LHCN-M2 (cell line): ENCODE measurements around the gene EPHB3. TPM values are rescaled to one million over a fixed set of nuclear protein-coding genes. Genes with fewer than 3 reads are reported as not detected.

Experiments used
- DNase-seq: peaks from one replicate; pipeline ENCODE4 v3.0.0-alpha.2; 2012; ENCODE audit warnings: low read depth
- total RNA-seq: library from RNA; depleted of rRNA; stranded (reverse); fragments of >200 nt; gene quantifications from 2 replicates; pipeline ENCODE4 v1.2.3, GENCODE V29; 2014

The EPHB3 gene
- total RNA-seq, 1 experiment from 2014 or later = 4.2 TPM

DNA sequence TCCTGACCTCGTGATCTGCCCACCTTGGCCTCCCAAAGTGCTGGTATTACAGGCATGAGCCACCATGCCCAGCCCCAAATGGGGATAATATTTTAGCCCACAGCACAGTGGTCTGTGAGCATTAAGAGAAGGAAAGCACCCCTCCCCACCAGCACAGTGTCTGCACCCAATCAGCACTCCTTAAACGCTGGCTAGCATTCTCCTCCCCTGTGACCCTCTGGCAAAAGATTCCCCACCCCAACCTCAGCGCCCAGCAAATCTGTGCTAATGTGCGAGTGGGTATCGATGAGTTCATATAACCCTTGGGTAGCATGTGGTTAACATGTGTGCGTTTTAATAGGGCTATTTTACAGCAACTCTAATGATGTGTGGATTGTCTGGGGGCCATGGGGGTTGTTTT lies 18.3 kb upstream of the EPHB3 start:
- no peak for DNase-seq

DNA sequence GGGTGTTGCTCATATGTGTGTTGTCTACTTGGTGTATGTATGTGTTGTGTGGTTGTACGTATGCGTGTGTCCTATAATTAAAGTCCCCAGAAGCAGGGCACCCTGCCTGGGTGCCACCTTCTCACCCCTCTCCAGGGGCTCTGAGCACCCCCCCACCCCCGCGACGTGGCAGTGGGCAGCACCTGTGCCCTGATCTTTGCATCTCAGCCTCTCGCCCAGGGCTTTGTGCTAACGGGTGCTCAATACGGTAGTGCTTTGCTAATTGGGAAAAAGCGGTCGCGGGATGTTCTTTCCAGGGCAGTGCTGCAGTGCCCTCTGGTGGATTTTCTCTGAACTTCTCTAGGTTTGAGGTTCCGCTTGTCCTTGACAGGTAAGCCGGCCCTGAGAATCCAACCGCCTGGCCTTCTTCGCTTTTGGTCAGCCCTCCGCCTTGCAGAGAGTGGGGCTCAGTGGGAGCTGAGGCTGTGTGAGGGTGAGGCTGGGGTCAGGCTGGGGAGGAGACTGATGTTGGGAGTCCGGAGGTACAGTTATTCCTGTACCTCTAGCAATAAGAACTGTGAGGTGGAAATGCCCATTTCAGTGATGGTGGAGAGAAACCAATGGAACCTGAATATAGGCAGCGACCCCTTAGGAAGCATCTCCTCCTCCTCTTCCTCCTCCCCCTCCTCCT lies 17.6 kb upstream of the EPHB3 start:
- peak; percentile 74 for DNase-seq

DNA sequence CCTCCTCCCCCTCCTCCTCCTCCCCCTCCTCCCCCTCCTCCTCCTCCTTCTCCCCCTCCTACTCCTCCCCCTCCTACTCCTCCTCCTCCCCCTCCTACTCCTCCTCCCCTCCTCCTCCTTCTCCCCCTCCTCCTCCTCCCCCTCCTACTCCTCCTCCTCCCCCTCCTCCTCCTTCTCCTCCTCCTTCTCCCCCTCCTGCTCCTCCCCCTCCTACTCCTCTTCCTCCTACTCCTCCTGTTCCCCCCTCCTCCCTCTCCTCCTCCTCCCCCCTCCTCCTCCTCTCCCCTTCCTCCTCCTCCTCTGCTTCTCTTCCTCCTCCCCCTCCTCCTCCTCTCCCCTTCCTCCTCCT lies 17.1 kb upstream of the EPHB3 start:
- DNase-seq = no peak

DNA sequence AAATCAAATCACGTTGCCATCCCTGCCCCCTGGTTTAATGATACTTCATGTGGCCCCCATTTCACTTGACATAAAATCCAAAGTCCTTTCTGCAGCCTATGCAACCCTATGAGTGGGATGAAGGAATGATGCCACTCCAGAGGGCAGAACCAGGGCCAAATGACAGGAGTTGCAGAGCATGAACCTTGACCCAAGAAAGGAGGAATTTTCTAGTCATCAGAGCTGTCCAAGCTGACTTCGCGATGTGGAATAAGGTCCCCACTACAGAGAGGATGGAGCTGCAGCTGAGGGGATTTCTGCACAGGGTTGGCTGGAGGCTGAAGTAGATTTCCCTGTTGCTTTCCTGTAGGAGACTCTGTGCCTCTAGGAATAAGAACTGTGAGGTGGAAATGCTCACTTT lies 15.8 kb upstream of the EPHB3 start:
- DNase-seq = no peak

DNA sequence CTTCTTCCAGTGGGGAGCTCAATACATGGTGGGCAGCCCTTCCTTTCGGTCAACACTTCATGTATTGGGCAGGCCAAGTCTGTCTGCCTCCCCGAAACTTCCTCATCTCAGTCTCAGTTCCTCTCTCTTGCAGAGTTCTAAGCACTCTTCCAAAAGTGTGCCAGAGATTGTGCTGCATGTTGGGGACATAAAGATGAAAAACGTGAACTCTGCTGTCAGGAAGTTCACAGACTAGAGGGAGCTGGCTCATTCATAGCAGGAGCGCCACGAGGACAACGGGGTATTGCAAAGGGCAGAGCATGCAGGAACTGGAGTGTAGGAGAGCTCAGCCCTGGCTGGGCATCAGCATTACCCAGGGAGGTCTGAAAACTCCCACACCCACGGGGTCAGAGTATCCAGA lies 15.3 kb upstream of the EPHB3 start:
- DNase-seq = no peak

DNA sequence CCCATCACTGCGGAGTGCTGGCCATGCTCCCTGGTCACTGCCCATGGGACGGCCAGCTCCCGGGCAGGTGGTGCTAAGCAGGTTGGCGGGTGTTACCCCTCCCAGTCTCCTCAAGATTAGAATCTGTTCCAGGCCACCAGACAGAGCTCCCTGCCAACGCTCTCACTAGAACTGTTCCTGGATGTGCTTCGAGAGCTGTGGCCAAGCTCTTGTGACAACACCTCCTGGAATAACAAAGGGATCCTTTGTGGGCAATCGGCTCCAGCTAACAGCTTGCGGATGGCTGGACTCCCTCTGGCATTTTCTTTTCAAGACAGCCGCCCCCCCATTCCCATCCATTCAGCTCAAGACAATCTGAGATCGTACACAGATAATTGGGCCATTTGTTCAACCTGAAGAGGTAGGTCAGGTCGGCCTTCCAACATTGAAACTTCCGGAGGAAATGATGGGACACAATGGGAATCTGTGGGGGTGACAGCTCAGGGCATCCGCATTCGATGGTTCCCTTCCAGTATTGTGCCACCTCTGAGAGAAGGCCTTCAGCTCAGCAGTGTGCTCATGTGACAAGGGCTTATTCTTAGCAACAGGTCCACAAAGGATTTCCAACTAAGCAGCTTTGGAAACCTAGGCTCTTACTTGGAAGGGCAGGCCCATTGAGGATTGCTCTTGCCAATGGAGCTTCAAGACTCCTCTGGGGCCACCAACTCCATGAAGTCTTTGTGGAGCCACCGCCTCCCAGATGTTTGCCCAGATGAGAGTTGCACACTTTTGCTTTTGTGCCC lies 11.6 kb upstream of the EPHB3 start:
- DNase-seq = no peak

DNA sequence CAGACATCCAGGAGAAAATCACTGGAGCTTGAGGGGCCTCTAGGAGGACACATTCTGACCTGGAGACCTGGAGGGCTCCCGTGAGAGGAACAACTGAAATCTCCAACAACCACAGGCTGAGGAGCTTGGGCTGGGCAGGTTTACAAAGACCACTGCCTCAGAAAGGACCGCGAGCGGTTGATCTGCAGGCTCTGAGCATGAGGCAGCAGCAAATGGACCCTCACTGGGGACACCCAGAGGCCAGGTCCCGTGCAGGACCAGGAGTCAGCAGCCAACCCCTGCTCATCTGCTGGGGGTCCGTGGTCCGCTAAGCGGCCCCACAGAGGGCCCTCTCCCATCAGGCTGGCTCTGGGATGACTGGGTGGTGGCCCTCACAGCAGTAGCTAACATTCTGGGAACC lies 10.5 kb upstream of the EPHB3 start:
- DNase-seq = no peak

DNA sequence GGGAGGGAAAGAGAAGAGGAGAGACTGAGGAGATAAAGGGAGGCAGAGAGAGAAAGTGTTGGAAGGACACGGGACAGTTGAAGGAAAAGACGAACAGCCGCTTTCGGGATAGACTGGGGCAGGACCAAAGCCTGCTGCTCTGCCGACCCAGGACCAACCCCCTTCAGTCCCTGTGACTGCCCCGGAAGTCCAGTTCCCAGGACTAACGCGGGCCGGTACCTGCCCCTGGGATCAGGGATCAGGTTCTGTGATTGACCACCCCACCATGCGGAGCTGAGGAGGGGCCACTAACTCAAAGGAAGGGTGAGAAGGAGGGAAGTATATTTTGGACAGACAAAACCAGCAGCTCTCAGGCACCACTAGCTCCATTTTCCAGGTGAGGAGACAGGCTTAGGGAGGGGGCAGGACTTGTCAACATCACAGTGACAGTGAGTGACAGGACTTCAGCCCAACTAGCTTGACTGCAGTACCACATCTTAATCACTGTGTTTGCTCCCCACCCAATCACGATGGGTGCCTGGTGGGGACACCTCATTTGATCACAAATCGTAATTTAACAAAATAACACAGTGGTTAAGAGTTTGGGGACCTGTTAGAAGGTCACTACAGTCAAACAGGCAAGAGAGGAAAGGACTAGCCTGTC lies 9.8 kb upstream of the EPHB3 start:
- no peak for DNase-seq

DNA sequence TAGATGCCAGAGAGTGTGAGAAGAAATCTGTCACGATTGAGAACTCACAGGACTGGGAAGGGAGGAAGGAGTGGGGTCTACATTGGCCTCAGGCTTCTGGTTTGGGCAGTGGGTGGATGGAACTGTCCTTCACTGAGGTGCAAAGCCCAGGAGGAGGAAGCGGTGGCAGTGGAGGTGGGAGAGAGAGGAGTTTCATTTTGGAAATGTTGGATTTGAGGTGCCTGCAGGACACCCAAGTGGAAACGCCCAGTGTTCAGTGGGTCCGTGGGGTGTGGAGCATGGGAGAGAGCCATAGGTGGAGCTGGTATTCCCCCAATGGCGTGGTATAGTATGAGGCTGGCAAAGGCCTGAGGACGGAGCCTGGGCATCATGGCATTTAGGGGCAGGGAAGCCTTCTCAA lies 9.3 kb upstream of the EPHB3 start:
- no peak for DNase-seq

DNA sequence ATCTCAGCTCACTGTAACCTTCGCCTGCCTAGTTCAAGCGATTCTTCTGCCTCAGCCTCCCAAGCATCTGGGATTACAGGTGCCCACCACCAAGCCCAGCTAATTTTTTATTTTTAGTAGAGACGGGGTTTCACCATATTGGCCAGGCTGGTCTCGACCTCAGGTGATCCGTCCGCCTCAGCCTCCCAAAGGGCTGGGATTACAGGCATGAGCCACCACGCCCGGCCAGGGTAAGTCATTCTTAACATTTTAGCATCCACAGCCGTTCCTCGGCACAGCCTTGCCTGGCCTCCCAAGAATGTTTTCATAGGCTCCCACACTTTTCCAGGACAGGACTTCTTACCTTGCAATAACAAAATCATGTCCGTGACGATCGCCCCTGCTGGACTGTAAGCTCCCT lies 8.7 kb upstream of the EPHB3 start:
- DNase-seq = no peak

DNA sequence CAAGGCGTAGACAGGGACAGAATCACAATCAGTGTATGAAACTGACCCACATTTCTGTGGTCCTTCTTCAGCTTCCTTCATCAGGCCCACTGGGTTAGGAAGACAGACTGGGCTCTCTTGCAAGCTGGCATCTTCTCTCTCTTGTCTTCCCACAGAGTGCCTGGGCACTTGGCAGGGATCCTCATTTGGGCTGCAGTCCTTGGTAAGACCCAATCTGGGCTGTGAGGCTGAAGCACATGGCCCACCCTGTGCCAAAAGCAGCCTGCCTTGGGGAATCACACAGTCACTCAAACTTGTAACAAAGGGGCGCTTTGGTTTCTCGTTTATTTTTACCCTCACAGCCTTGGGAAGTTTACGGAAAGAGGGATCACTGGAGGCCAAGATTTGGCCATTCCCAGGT lies 8.2 kb upstream of the EPHB3 start:
- no peak for DNase-seq

DNA sequence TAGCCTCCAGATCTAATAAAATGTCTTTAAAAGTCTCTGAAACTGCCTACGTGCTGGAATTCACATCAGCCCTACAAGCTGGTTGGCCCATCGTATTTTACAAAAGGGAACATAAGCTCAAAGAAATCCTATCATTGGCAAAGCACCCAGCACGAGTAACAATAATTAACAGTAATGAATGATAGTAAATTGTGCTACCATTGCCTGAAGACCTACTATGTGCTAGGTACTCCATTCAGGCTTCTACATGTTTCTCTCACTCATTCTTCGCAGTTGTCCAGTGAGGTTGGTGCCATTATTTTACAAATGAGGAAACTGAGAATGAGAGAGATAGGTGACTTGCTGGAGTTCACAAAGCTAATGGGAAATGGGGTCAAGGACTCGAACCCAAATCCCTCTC lies 7.1 kb upstream of the EPHB3 start:
- DNase-seq = no peak

DNA sequence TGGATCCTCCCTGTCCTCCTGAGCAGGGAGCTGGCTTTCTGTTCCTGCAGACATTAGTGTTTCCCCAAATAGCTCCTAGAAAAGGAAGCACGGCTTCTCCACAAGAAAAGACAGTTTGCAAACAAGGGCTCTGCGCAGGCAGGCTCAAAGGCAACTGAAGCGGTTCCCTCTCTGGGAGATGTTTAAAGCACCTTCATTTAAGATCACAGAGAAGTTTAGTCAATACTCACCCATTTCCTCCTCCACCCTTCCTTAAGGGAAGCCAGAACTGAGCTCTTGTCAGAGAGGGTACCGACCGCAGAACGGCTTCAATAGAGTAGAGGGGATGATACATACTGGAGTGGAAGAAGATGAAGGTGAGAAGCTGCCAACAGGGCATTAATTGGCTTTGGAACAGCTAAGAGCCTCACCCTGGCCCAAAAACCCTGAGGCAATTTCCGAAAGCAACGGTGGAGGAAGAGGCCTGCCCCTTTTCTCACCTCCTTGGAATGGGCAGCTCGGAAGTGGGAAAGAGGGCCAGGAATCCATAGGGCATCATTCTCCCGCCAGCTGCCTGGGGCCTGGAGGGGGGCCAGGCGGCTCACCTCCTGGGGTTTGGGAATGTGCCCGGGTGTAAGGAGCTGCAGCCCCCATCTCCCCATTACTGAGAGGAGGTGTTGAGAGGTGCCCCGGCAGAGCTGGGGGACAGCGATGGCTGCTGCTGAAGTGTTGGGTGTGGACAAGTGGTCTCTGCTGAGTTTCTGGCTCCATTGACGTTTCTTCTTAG lies 4.8 kb upstream of the EPHB3 start:
- no peak for DNase-seq

DNA sequence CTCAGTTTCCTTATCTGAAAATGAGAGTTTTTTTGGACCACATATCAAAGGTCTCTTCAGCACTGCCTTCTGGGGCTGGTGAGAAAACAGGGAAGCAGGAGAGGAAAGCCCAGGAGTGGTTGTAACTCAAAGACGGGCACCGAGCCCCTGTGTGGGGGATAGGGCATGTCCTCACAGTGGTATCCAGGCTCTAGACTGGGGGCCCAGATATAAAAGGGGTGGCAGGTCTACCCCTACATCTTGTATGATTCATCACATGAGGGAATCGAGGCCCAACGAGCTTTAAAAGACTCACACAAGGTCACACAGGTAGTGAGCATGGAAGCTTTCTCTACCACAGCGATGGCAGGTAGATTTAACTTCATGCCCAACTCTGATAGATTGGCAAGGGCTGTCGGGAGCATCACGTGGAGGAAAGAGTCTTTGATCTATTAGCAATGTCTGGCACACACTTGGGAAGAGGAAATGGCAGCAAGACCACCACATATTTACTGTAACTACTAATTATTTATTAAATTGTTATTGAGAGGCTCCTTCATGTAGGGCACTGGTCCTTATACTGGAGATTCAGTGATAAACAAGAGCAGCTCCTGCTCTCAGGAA lies 4.1 kb upstream of the EPHB3 start:
- DNase-seq = no peak

DNA sequence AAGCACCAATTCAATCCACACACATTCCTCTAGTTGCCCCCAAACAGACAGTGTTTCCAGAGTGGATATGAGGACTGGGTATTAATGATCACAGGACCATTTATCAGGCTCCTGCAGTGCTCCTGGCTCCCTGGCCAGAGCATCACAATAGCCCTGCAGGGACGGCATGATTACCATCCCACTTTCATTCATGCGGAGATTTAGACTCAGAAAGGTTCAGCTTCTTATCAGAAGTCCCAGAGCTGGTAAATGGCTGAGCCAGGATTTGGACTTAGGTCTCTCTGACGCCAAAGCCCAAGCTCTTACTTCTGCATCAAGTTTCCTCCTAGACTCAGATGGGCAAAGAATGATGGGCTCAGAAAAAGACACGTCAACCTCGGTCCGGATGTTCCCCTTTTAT lies 2.9 kb upstream of the EPHB3 start:
- no peak for DNase-seq

DNA sequence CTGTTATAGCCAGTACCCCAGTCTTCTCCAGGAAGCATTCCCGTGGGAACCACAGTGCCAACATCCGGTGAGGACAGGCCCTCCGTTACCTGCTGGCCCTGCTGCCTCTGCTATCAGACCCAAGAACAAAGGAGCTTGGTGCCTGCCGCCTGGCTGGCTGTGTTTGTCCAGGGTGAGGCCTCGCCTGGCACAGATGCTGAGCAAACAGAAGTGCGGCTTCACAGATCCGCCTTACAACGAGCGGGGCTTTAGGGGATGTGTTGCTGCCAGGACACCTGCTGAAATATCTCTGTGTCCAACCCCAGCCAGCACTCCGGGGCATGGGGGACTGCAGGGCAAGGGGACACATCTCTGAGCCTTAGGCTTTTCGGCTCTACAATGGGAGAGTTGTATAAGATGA lies 2.2 kb upstream of the EPHB3 start:
- no peak for DNase-seq

DNA sequence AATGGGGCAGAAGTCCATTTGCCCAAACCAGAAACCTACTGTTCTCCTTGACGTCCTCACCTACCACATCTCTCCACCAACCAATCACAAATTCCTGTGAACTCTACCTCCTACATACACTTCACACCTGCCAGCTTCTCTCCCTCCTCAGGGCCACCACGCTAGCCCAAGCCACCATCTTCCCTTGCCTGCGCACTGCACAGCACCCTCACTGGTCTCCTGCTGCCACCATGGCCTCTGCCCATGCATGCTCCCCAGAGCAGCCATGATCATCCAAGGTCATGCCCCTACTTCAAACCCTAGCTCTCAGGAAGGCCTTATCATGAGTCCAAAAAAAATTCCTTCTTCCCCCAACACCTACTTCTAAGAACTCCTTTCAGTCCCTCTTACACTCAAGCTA lies 1.1 kb upstream of the EPHB3 start:
- no peak for DNase-seq

DNA sequence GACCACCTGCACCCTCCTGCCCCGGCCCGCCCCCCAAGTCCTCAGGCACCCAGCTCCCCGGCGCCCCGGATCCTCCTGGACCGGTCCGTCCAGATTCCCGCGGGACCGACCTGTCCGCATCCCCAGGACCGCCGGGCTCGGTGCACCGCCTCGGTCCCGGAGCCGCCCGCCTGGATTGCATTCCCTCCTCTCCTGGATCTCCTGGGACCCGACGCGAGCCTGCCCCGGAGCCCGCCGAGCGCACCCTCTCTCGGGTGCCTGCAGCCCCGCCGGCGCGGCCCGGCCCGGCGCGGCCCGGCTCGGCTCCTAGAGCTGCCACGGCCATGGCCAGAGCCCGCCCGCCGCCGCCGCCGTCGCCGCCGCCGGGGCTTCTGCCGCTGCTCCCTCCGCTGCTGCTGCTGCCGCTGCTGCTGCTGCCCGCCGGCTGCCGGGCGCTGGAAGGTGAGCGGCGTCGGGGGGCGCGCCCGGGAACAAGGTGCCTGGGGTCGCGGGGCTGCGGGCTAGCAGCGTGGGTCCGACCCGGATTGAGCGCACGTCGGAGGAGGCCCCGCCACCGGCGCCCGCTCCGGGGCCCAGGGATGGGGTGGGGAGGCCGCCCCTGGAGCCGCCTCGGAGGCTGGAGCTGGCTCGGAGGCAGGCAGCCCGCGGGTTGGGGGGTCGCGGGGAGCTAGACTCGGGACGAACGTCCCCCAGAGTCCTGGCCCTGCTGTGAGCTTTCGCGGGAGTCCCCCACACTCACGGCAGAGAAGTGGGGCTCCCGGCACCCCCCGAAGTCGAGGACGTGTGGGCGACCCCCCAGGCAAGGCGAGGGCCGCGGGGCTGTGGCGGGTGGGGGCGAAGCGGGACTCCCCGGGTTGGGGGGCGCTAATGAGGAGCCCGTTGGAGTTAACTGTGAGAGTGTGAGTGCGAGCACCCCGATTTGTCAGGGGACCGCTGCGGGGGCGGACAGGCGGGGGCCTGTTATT lies 610 bp downstream of the EPHB3 start:
- DNase-seq = no peak

DNA sequence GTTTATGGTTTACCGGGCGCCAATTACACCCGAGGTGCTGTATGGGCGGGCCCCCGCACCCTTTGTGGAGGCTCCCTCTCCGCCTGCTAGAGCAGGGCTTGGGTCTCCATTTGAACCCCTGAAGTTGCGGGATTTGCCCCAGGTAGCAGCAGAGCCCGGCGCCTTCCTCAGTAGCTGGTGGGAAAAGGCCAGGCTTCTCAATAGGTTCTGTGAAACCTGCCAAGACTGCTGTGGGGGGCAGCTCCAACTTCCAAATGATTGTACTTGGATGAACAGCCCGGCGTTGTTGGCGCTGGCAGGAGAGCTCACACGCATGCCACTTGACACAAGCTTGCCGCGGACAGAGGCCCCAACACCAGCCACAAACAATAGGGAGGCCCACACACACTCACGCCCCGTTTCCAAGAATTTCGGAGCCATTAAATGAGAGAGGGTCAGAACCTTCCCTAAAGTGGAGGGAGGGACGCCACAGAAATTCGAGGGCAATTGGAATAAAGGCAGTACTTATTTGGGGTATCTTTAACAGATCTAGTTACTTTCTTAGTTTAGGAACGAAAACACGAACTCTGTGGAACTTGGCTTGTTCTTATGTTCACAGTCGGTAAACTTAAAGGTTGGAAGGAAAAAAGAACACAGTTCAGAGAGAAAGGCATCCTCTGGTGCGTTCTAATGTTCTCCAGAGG lies 1.4 kb downstream of the EPHB3 start:
- no peak for DNase-seq

DNA sequence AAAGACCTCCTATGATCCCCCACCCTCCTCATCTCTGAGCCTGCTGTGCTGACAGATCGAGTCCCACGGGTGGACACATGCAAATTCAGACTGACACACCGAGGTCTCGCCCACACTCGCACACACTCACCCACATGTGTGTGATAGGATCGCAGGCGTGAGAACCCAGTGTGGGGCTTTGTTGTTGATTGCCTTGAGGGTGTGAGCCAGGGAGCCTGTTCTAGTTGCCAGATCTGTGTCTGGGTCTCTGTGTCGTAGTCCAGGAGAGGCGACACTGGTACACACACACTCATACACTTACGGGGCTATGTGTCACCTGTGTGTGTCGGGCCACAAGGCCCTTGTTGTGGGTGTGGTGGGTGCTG lies 2.0 kb downstream of the EPHB3 start:
- DNase-seq = no peak
